Keratinocyte (primary cell): ENCODE results near the gene NLRC3. TPM values are rescaled to one million over a fixed set of nuclear protein-coding genes. Genes with fewer than 3 reads are reported as not detected.

ENCODE experiments used
- DNase-seq: peaks from one replicate; pipeline ENCODE4 v3.0.0-alpha.2; 2011; ENCODE audit warnings: low read depth, missing footprints, low spot score
- FAIRE-seq: peaks from 2 replicates; lab custom pipeline; 2011; peaks lifted over from hg19 to GRCh38; lab: Jason Lieb, UNC
- H2AFZ ChIP-seq: 2 replicates; pipeline ENCODE4 v1.6.0; 2012; ENCODE audit warnings: low read length, control low read depth, inconsistent platforms; ENCODE audit not compliant: control insufficient read depth
- H3K27ac ChIP-seq: 2 replicates; pipeline ENCODE4 v1.5.1; 2011; ENCODE audit warnings: low read length; ENCODE audit not compliant: control insufficient read depth, insufficient read depth
- H3K27me3 ChIP-seq: 3 replicates; pipeline ENCODE4 v1.6.0; 2011; ENCODE audit warnings: low read length; ENCODE audit not compliant: control insufficient read depth, insufficient read depth; ENCODE audit errors: extremely low read depth
- H3K36me3 ChIP-seq, 2 experiments: 2 replicates in 1 of 2; 3 replicates in 1 of 2; pipeline ENCODE4 v1.5.1; 2011; ENCODE audit warnings: low read length in 2 of 2, mild to moderate bottlenecking in 1 of 2; ENCODE audit not compliant: control insufficient read depth in 2 of 2, insufficient read depth in 2 of 2; ENCODE audit errors: extremely low read depth in 1 of 2
- H3K4me1 ChIP-seq: 3 replicates; pipeline ENCODE4 v1.5.1; 2011; ENCODE audit warnings: low read length; ENCODE audit not compliant: control insufficient read depth, insufficient read depth; ENCODE audit errors: extremely low read depth
- H3K4me2 ChIP-seq: 3 replicates; pipeline ENCODE4 v1.6.0; 2011; ENCODE audit warnings: low read depth, low read length; ENCODE audit not compliant: control insufficient read depth, insufficient read depth; ENCODE audit errors: extremely low read depth
- H3K4me3 ChIP-seq, 3 experiments: fragments of 200-600 bp in 1 of 3; sonication (generic) in 1 of 3; 2 replicates in 2 of 3; 3 replicates in 1 of 3; pipeline ENCODE4 v1.5.1; 2011 to 2016; ENCODE audit warnings: low read length in 3 of 3, mild to moderate bottlenecking in 3 of 3, control low read depth in 2 of 3, inconsistent platforms in 1 of 3, low read depth in 1 of 3, mixed read lengths in 1 of 3, mixed run types in 1 of 3, moderate library complexity in 1 of 3; ENCODE audit not compliant: control insufficient read depth in 2 of 3, insufficient read depth in 2 of 3; ENCODE audit errors: extremely low read depth in 1 of 3
- H3K79me2 ChIP-seq: 2 replicates; pipeline ENCODE4 v1.6.0; 2012; ENCODE audit warnings: low read length; ENCODE audit not compliant: control insufficient read depth, insufficient read depth
- H3K9ac ChIP-seq: 3 replicates; pipeline ENCODE4 v1.6.0; 2011; ENCODE audit warnings: low read length; ENCODE audit not compliant: control insufficient read depth, insufficient read depth; ENCODE audit errors: extremely low read depth
- H3K9me1 ChIP-seq: 3 replicates; pipeline ENCODE4 v1.6.0; 2011; ENCODE audit warnings: low read length; ENCODE audit not compliant: control insufficient read depth, insufficient read depth; ENCODE audit errors: extremely low read depth
- H3K9me3 ChIP-seq: 2 replicates; pipeline ENCODE4 v1.5.1; 2012; ENCODE audit warnings: low read depth, low read length; ENCODE audit not compliant: control insufficient read depth
- H4K20me1 ChIP-seq: 3 replicates; pipeline ENCODE4 v1.6.0; 2011; ENCODE audit warnings: low read length; ENCODE audit not compliant: control insufficient read depth, insufficient read depth; ENCODE audit errors: extremely low read depth
- EZH2 ChIP-seq: IDR thresholded peaks from one replicate; pipeline ENCODE4 v1.6.1; 2012; ENCODE audit warnings: inconsistent platforms, mild to moderate bottlenecking, low read length, moderate library complexity
- dilution Hi-C: fragments of 300-500 bp; cut with MboI; formaldehyde crosslinking; loops from one replicate; pipeline ENCODE4 v1.7.0; 2020; ENCODE audit warnings: low sequenced_read_pairs; ENCODE audit not compliant: extremely low pct_ligation_motif_present
- polyA plus RNA-seq, 5 experiments: library from polyadenylated mRNA; depleted of rRNA in 3 of 5; stranded (reverse) in 3 of 5; stranded (forward) in 1 of 5; unstranded in 1 of 5; fragments of >200 nt; gene quantifications; 1 replicate in 1 of 5; 2 replicates in 3 of 5; 3 replicates in 1 of 5; pipeline versions ENCODE4 v1.2.1 to v1.2.3, GENCODE V29; 2011 to 2012; ENCODE audit warnings: missing spikeins in 2 of 5, low read depth in 1 of 5, low replicate concordance in 1 of 5
- TF ChIP-seq, protein P1 (sequence below), 3 experiments: IDR thresholded peaks in 1 of 3; conservative IDR thresholded peaks in 1 of 3; optimal IDR thresholded peaks in 1 of 3; 2 replicates in 2 of 3; 3 replicates in 1 of 3; pipeline versions ENCODE3 to v1.5.1; 2011; ENCODE audit warnings: low read length in 3 of 3, mild to moderate bottlenecking in 3 of 3, moderate library complexity in 2 of 3, control low read depth in 1 of 3, inconsistent platforms in 1 of 3; ENCODE audit not compliant: insufficient read depth in 2 of 3; ENCODE audit errors: extremely low read depth in 1 of 3

The NLRC3 gene
- polyA plus RNA-seq, 1 donor (not counting 4 experiments of a cell fraction or from before 2014, with no cell fraction given): not detected

DNA sequence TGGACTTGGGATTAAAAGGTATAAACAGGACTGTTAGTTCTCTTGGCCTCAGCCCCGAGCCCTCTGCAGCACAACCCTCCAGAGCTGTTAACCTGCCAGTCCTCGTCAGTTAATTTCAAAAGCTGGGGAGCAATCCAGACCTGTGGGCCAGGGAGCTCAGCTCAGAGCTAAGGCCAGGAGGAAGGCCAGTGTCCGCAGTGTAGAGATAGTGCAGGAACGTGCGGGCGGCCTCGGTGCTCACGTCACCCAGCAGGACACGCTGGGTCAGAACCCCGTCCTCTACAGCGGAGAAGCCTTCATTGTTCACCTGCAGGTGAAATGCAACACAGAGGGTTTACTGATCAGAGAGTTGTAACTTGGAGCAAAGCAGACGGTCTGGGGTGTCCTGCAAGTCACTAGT is 15.4 kb upstream of the NLRC3 start:
- H3K36me3 ChIP-seq: peaks cover 5 to 15% of the 10 kb centered on the region in 2 experiments
- H3K9me1 ChIP-seq: no peaks in the 10 kb centered on the region
- dilution Hi-C loops: no loop called here
- no peaks in the 10 kb centered on the region for H3K4me1 ChIP-seq
- H3K27ac ChIP-seq: no peak overlapping the region
- no peak overlapping the region for H3K9ac ChIP-seq
- H4K20me1 ChIP-seq: no peaks in the 10 kb centered on the region
- H3K4me2 ChIP-seq: no peak overlapping the region
- H2AFZ ChIP-seq: no peak overlapping the region
- no peaks in the 10 kb centered on the region for H3K27me3 ChIP-seq
- H3K79me2 ChIP-seq: no peaks in the 10 kb centered on the region
- no peak overlapping the region for H3K4me3 ChIP-seq
- no peak for FAIRE-seq
- no peak for DNase-seq
- TF ChIP-seq, protein P1, sequence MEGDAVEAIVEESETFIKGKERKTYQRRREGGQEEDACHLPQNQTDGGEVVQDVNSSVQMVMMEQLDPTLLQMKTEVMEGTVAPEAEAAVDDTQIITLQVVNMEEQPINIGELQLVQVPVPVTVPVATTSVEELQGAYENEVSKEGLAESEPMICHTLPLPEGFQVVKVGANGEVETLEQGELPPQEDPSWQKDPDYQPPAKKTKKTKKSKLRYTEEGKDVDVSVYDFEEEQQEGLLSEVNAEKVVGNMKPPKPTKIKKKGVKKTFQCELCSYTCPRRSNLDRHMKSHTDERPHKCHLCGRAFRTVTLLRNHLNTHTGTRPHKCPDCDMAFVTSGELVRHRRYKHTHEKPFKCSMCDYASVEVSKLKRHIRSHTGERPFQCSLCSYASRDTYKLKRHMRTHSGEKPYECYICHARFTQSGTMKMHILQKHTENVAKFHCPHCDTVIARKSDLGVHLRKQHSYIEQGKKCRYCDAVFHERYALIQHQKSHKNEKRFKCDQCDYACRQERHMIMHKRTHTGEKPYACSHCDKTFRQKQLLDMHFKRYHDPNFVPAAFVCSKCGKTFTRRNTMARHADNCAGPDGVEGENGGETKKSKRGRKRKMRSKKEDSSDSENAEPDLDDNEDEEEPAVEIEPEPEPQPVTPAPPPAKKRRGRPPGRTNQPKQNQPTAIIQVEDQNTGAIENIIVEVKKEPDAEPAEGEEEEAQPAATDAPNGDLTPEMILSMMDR (optimal IDR thresholded peaks at IDR 0.05 in 1 of 3, IDR thresholded peaks at IDR 0.05 in 1 of 3, conservative IDR thresholded peaks at IDR 0.05 in 1 of 3; ENCODE audit: extremely low read depth in 1 of 3, insufficient read depth in 2 of 3, low read length in 3 of 3): no peak
- TF ChIP-seq EZH2: no peak
- H3K9me3 ChIP-seq: no peaks in the 10 kb centered on the region

DNA sequence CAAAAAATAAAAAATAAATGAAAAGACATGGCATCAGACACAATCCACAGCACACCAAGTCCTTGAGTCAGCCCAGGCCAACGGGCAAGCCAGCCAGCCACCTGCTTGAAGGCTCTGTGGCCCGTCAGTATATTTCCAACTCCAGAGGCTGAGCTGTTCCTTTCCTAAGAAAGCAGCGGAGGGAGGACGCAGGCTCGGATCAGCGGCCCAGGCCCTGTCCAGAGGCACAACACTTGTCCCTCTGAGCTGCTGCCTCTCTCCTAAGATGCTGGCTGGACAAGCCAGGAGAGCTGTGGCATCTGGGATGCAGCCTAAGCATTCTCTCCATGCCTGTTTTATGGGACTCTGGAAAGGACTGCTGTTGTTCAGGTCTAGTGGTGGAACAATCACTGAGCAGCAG is 14.8 kb upstream of the NLRC3 start:
- Histone ChIP-seq H3K27ac (no peak overlapping the region), H3K9ac (no peak overlapping the region), H3K4me3 (no peak overlapping the region), H3K4me2 (no peak overlapping the region), H3K27me3 (no peaks in the 10 kb centered on the region), H3K79me2 (no peaks in the 10 kb centered on the region), H2AFZ (no peak overlapping the region), H4K20me1 (no peaks in the 10 kb centered on the region), H3K9me1 (no peaks in the 10 kb centered on the region), H3K36me3 (peaks cover 5 to 15% of the 10 kb centered on the region in 2 experiments), H3K4me1 (no peaks in the 10 kb centered on the region), H3K9me3 (no peaks in the 10 kb centered on the region)
- TF ChIP-seq, protein P1 (optimal IDR thresholded peaks at IDR 0.05 in 1 of 3, IDR thresholded peaks at IDR 0.05 in 1 of 3, conservative IDR thresholded peaks at IDR 0.05 in 1 of 3; ENCODE audit: extremely low read depth in 1 of 3, insufficient read depth in 2 of 3, low read length in 3 of 3): no peak
- no peak for TF ChIP-seq EZH2
- dilution Hi-C loops: no loop called here
- DNase-seq: no peak
- FAIRE-seq: no peak
